DND-41 (cell line): ENCODE results near the gene PM20D1.
"Not testable (repeated sequence)": the region's sequence is repeated elsewhere in the genome, so short reads cannot be mapped to it uniquely, and the experiment has no call there.

ENCODE experiments used
- ATAC-seq: fragments of 200-7000 bp; cut with Tn5 transposase; 3 replicates; pipeline ENCODE4 v1.9.1; 2021; ENCODE audit warnings: low read depth; ENCODE audit not compliant: insufficient read depth
- DNase-seq: peaks from one replicate; pipeline ENCODE4 v3.0.0-alpha.2; 2020
- H2AFZ ChIP-seq: 2 replicates; pipeline ENCODE4 v1.6.0; 2012; ENCODE audit warnings: low read depth, low read length
- H3K27ac ChIP-seq: 2 replicates; pipeline ENCODE4 v1.5.1; 2012; ENCODE audit warnings: low read length, inconsistent platforms
- H3K27me3 ChIP-seq: fragments of 200-600 bp; sonication (generic); 2 replicates; pipeline ENCODE4 v1.6.0; 2012; ENCODE audit warnings: low read length, mild to moderate bottlenecking, inconsistent platforms; ENCODE audit not compliant: insufficient read depth, poor library complexity
- H3K36me3 ChIP-seq: 2 replicates; pipeline ENCODE4 v1.5.1; 2012; ENCODE audit warnings: low read length, inconsistent platforms; ENCODE audit not compliant: insufficient read depth
- H3K4me1 ChIP-seq: 2 replicates; pipeline ENCODE4 v1.5.1; 2012; ENCODE audit warnings: mild to moderate bottlenecking, low read length; ENCODE audit not compliant: insufficient read depth
- H3K4me2 ChIP-seq: 2 replicates; pipeline ENCODE4 v1.6.0; 2012; ENCODE audit warnings: mild to moderate bottlenecking, moderate library complexity, low read length, inconsistent platforms; ENCODE audit not compliant: insufficient read depth
- H3K4me3 ChIP-seq, 2 experiments: fragments of 200-600 bp in 1 of 2; shearing (Covaris generic) in 1 of 2; 2 replicates each; pipeline ENCODE4 v1.5.1; 2012 to 2016; ENCODE audit warnings: inconsistent platforms in 2 of 2, low read length in 2 of 2, mild to moderate bottlenecking in 2 of 2, low read depth in 1 of 2, moderate library complexity in 1 of 2
- H3K79me2 ChIP-seq: 2 replicates; pipeline ENCODE4 v1.6.0; 2012; ENCODE audit warnings: low read length, inconsistent platforms; ENCODE audit not compliant: insufficient read depth
- H3K9ac ChIP-seq: 2 replicates; pipeline ENCODE4 v1.6.0; 2012; ENCODE audit warnings: low read depth, mild to moderate bottlenecking, inconsistent platforms, low read length, moderate library complexity
- H3K9me3 ChIP-seq: 2 replicates; pipeline ENCODE4 v1.5.1; 2012; ENCODE audit warnings: low read length, moderate library complexity, mild to moderate bottlenecking, inconsistent platforms; ENCODE audit not compliant: insufficient read depth, severe bottlenecking
- H4K20me1 ChIP-seq: 2 replicates; pipeline ENCODE4 v1.6.0; 2012; ENCODE audit warnings: low read length; ENCODE audit not compliant: insufficient read depth
- CTCF ChIP-seq: IDR thresholded peaks from 2 replicates; pipeline ENCODE4 v1.5.1; 2012; ENCODE audit warnings: borderline replicate concordance, low read length, moderate library complexity, mild to moderate bottlenecking; ENCODE audit not compliant: poor library complexity, severe bottlenecking; ENCODE audit errors: extremely low read depth
- EZH2 ChIP-seq: IDR thresholded peaks from 3 replicates; pipeline ENCODE4 v1.6.1; 2012; ENCODE audit warnings: borderline replicate concordance, low read depth, mild to moderate bottlenecking, moderate library complexity, low read length, inconsistent platforms; ENCODE audit not compliant: severe bottlenecking

Gene PM20D1

DNA sequence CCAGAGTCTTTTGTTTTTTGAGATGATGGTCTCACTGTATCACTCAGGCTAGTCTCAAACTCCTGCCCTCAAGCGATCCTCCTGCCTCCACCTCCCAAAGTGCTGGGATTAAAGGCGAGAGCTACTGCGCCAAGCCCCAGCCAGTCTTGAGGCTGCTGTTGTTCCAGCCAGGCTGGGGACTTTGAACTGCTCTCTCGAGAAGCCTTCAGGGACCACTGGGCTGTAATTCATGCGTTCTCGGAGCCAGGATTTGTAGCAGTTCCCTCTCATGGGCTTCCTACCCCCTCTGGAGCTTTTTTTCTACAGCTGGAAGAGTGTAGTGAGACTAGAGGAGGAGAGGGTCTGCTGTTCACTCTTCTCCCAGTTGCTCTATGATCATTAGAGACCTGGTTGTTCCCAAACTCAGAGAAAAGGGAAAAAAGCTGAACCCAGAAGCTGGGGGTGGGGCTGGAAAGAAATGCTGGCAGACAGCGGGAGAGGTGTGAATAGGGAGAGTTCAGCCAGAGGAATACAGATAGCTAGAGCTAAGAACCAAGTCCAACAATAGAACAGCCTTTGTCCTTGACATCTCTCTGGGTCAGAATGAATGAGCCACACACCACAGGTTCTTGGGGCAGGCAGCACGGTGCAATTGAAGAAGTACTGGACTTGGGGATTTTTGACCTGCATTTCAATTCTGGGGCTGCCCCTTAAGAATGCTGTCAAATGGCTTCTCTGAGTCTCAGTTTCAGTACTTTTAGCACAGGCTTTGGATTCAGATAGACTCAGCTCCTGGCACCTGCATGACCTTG lies 23.7 kb downstream of the PM20D1 start:
- peaks cover 39% of the 10 kb centered on the region for H3K4me1 ChIP-seq
- no peak for ATAC-seq
- no peak overlapping the region for H2AFZ ChIP-seq
- peaks cover 5% of the 10 kb centered on the region; the same call in 1 of the 2 replicates for H3K79me2 ChIP-seq
- no peaks in the 10 kb centered on the region for H3K36me3 ChIP-seq
- H3K27me3 ChIP-seq, result no peaks in the 10 kb centered on the region
- H3K9ac ChIP-seq, result no peak overlapping the region
- TF ChIP-seq CTCF (no peak), EZH2 (no peak)
- H3K4me2 ChIP-seq, result no peak overlapping the region
- H4K20me1 ChIP-seq, result no peaks in the 10 kb centered on the region
- no peak overlapping the region for H3K4me3 ChIP-seq
- H3K9me3 ChIP-seq, result no peaks in the 10 kb centered on the region
- no peak for DNase-seq
- no peak overlapping the region for H3K27ac ChIP-seq

- H3K4me2 ChIP-seq, result peak overlapping the region; percentile 39
- peak overlapping the region; percentile 77 for H3K27ac ChIP-seq
- peak overlapping the region; percentile 28 for H3K9ac ChIP-seq
- TF ChIP-seq EZH2 (no peak), CTCF (peak; percentile 60)
- peaks cover 39% of the 10 kb centered on the region for H3K4me1 ChIP-seq
- no peak overlapping the region for H3K4me3 ChIP-seq
- H2AFZ ChIP-seq, result no peak overlapping the region
- DNase-seq (peak; percentile 48), ATAC-seq (peak; percentile 83)
- H3K36me3 ChIP-seq, result no peaks in the 10 kb centered on the region
- H4K20me1 ChIP-seq, result no peaks in the 10 kb centered on the region
- no peaks in the 10 kb centered on the region for H3K9me3 ChIP-seq
- H3K27me3 ChIP-seq, result no peaks in the 10 kb centered on the region
- H3K79me2 ChIP-seq, result peaks cover 5% of the 10 kb centered on the region; the same call in 1 of the 2 replicates
These were observed 25.8 kb downstream of the PM20D1 start for GRCh38 chr1:205824180-205824579.

DNA sequence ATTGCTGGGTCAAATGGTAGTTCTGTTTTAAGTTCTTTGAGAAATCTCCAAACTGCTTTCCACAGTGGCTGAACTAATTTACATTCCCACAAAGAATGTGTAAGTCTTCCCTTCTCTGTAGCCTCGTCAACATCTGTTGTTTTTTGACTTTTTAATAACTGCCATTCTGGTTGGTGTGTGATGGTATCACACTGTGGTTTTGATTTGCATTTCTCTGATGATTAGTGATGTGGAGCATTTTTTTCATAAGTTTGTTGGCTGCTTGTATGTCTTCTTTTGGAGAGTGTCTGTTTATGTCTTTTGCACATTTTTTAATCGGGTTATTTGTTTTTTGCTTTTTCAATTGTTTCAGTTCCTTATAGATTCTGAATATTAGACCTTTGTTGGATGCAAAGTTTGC lies 26.7 kb downstream of the PM20D1 start:
- H3K4me2 ChIP-seq, result peak overlapping the region; percentile 39
- H2AFZ ChIP-seq, H3K27me3 ChIP-seq, H3K79me2 ChIP-seq, H4K20me1 ChIP-seq, H3K36me3 ChIP-seq, H3K9me3 ChIP-seq, H3K4me3 ChIP-seq: not testable (repeated sequence)
- DNase-seq (peak; percentile 19), ATAC-seq (peak; percentile 77)
- H3K9ac ChIP-seq, result peak overlapping the region; percentile 33
- peaks cover 39% of the 10 kb centered on the region for H3K4me1 ChIP-seq
- H3K27ac ChIP-seq, result peak overlapping the region; percentile 77

DNA sequence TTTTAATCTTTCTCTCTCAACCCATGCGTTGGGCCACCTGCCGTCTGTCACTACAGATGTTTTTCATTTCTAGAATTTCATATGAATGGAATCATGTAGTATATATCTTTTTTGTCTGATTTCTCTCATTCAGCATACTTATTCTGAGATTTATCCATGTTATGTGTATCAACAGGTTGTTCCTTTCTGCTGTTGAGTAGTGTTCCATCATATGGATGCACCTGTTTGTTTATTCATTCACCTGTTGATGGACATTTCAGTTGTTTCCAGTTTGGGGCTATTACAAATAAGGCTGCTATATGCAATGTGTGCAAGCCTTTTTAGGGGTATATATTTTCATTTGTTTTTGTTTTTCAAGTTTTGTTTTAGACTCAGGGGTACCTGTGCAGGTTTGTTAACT lies 27.5 kb downstream of the PM20D1 start:
- Histone ChIP-seq H4K20me1 (no peaks in the 10 kb centered on the region), H3K27me3 (no peaks in the 10 kb centered on the region), H3K9ac (no peak overlapping the region; the same call in 1 of the 2 replicates), H3K9me3 (no peaks in the 10 kb centered on the region), H3K36me3 (no peaks in the 10 kb centered on the region), H3K4me2 (peak overlapping the region; percentile 39), H2AFZ (no peak overlapping the region), H3K27ac (peak overlapping the region; percentile 77), H3K4me1 (peaks cover 39% of the 10 kb centered on the region), H3K79me2 (peaks cover 5% of the 10 kb centered on the region; the same call in 1 of the 2 replicates), H3K4me3 (no peak overlapping the region)
- DNase-seq (no peak), ATAC-seq (no peak)
- TF ChIP-seq EZH2 (no peak), CTCF (no peak)
